Thyroid gland (tissue), 4 donors: Measurements from ENCODE around the gene ASCC1. TPM values are rescaled to one million over a fixed set of nuclear protein-coding genes. Genes with fewer than 3 reads are reported as not detected.

Source experiments
- DNase-seq, 2 donors: peaks; one replicate each; pipeline ENCODE4 v3.0.0-alpha.2; 2019
- H3K27ac ChIP-seq, 3 donors: fragments of 200-600 bp; sonication (generic); 1 replicate in 2 of 3; 2 replicates in 1 of 3; pipeline ENCODE4 v1.5.1; 2016 to 2019; ENCODE audit warnings: mild to moderate bottlenecking in 1 of 3, moderate library complexity in 1 of 3
- H3K27me3 ChIP-seq: fragments of 200-600 bp; sonication (generic); one replicate; pipeline ENCODE4 v1.5.1; 2019
- H3K36me3 ChIP-seq, 2 donors: fragments of 200-600 bp; sonication (generic); one replicate each; pipeline ENCODE4 v1.5.1; 2016 to 2019
- H3K4me1 ChIP-seq, 2 donors: fragments of 200-600 bp; sonication (generic); one replicate each; pipeline ENCODE4 v1.5.1; 2017 to 2019
- H3K4me3 ChIP-seq, 3 donors: fragments of 200-600 bp; sonication (generic); replicated peaks in 1 of 3; 1 replicate in 2 of 3; 2 replicates in 1 of 3; pipeline ENCODE4 v1.5.1; 2016; ENCODE audit warnings: mild to moderate bottlenecking in 1 of 3
- H3K9me3 ChIP-seq: fragments of 200-600 bp; sonication (generic); one replicate; pipeline ENCODE4 v1.5.1; 2017
- CTCF ChIP-seq, 6 experiments: fragments of 200-600 bp in 3 of 6; fragments of 450-650 bp in 3 of 6; sonication (generic) in 3 of 6; IDR thresholded peaks; one replicate each; pipeline ENCODE4 v1.5.1; 2016 to 2019; ENCODE audit warnings: antibody characterized with exemption in 6 of 6, mild to moderate bottlenecking in 2 of 6, inconsistent platforms in 1 of 6, moderate library complexity in 1 of 6
- POLR2A ChIP-seq, 2 donors: fragments of 450-650 bp; IDR thresholded peaks; one replicate each; pipeline ENCODE4 v1.6.1; 2017; ENCODE audit warnings: antibody characterized with exemption in 2 of 2, mild to moderate bottlenecking in 2 of 2, moderate library complexity in 1 of 2
- WGBS, 2 donors: methylation state at CpG; one replicate each; pipeline ENCODE4 v1.1.5; 2017; 5-methylcytosine and 5-hydroxymethylcytosine counted together
- intact Hi-C: fragments of 100-400 bp; cut with DNase I; formaldehyde crosslinking; loops from one replicate; pipeline ENCODE4 v1.15.1; 2023
- total RNA-seq, 4 donors: library from RNA; depleted of rRNA; stranded (reverse); fragments of >200 nt; gene quantifications; one replicate each; pipeline ENCODE4 v1.2.3, GENCODE V29; 2016

ASCC1 gene
- total RNA-seq, 4 donors from 2014 or later, result 26.7 to 30.3 (median 28.1) TPM

GRCh38 chr10:72258617-72259016 lies 42.5 kb upstream of the ASCC1 start:
- TF ChIP-seq CTCF (IDR thresholded peaks at IDR 0.05) (no peak), POLR2A (IDR thresholded peaks at IDR 0.05) (no peak)
- H3K4me3 ChIP-seq, result no peak overlapping the region
- intact Hi-C loops, result no loop called here
- H3K36me3 ChIP-seq, result no peaks in the 10 kb centered on the region
- 88 to 99% methylated on average over 4 of the region's 4 CpGs for WGBS, 2 donors
- peaks cover 68 to 82% of the 10 kb centered on the region in 2 donors for H3K4me1 ChIP-seq
- DNase-seq, result no peak
- H3K27me3 ChIP-seq, result no peaks in the 10 kb centered on the region
- no peaks in the 10 kb centered on the region for H3K9me3 ChIP-seq
- peak overlapping the region; percentile 66 to 95 (median 85) for H3K27ac ChIP-seq

GRCh38 chr10:72257051-72257892 lies 41.2 kb upstream of the ASCC1 start:
- TF ChIP-seq CTCF (IDR thresholded peaks at IDR 0.05), result no peak
- no peak for TF ChIP-seq POLR2A (IDR thresholded peaks at IDR 0.05)
- intact Hi-C loops, result no loop called here
- Histone ChIP-seq H3K4me1 (peaks cover 70 to 87% of the 10 kb centered on the region in 2 donors), H3K4me3 (no peak overlapping the region), H3K36me3 (no peaks in the 10 kb centered on the region), H3K27ac (peak overlapping the region; percentile 97 to 99 (median 98)), H3K27me3 (no peaks in the 10 kb centered on the region), H3K9me3 (no peaks in the 10 kb centered on the region)
- 78 to 82% methylated on average over 8 of the region's 8 CpGs for WGBS, 2 donors
- DNase-seq, result peak; percentile 35 to 37

GRCh38 chr10:72255977-72256729 lies 40.1 kb upstream of the ASCC1 start:
- H3K4me1 ChIP-seq, result peaks cover 67 to 89% of the 10 kb centered on the region in 2 donors
- intact Hi-C loops, result no loop called here
- DNase-seq, result no peak
- H3K36me3 ChIP-seq, result no peaks in the 10 kb centered on the region
- peak overlapping the region; percentile 97 to 99 (median 98) for H3K27ac ChIP-seq
- no peaks in the 10 kb centered on the region for H3K9me3 ChIP-seq
- WGBS, 2 donors, result 88 to 95% methylated on average over 6 of the region's 6 CpGs
- TF ChIP-seq POLR2A (IDR thresholded peaks at IDR 0.05), result no peak
- TF ChIP-seq CTCF (IDR thresholded peaks at IDR 0.05), result no peak
- no peak overlapping the region for H3K4me3 ChIP-seq
- H3K27me3 ChIP-seq, result no peaks in the 10 kb centered on the region

GRCh38 chr10:72254813-72255568 lies 38.9 kb upstream of the ASCC1 start:
- peak; percentile 95 to 96 for DNase-seq
- peaks cover 55 to 89% of the 10 kb centered on the region in 2 donors for H3K4me1 ChIP-seq
- H3K27ac ChIP-seq, result peak overlapping the region; percentile 97 to 99 (median 98)
- H3K36me3 ChIP-seq, result no peaks in the 10 kb centered on the region
- WGBS, 2 donors, result 17 to 18% methylated on average over 13 to 15 of the region's 15 CpGs
- peak in 1 of 2 donors; percentile 75 for TF ChIP-seq POLR2A (IDR thresholded peaks at IDR 0.05)
- no peak for TF ChIP-seq CTCF (IDR thresholded peaks at IDR 0.05)
- H3K9me3 ChIP-seq, result no peaks in the 10 kb centered on the region
- no peak overlapping the region for H3K4me3 ChIP-seq
- intact Hi-C loops, result no loop called here
- no peaks in the 10 kb centered on the region for H3K27me3 ChIP-seq
